HEK293 (cell line): ENCODE results near the gene RBM17.

ENCODE experiments used
- ATF2 ChIP-seq: fragments of 450-650 bp; formaldehyde crosslinking; IDR thresholded peaks from 2 replicates; pipeline ENCODE4 v1.5.1; 2016; ENCODE audit warnings: missing biosample characterization, missing genetic modification characterization, low read depth
- GLI2 ChIP-seq: fragments of 450-650 bp; formaldehyde crosslinking; IDR thresholded peaks from 2 replicates; pipeline ENCODE4; 2017; ENCODE audit warnings: missing biosample characterization, missing genetic modification characterization, low read depth, borderline replicate concordance
- MYNN ChIP-seq: fragments of 450-650 bp; formaldehyde crosslinking; IDR thresholded peaks from 2 replicates; pipeline ENCODE4 v1.5.1; 2016; ENCODE audit warnings: missing biosample characterization, missing genetic modification characterization, borderline replicate concordance
- RBAK ChIP-seq: fragments of 450-650 bp; formaldehyde crosslinking; IDR thresholded peaks from 2 replicates; pipeline ENCODE4 v1.5.1; 2016; ENCODE audit warnings: missing biosample characterization, missing genetic modification characterization
- REST ChIP-seq: fragments of 450-650 bp; formaldehyde crosslinking; IDR thresholded peaks from 2 replicates; pipeline ENCODE4 v1.5.1; 2016; ENCODE audit warnings: missing biosample characterization, missing genetic modification characterization
- ZBTB1 ChIP-seq: fragments of 450-650 bp; formaldehyde crosslinking; IDR thresholded peaks from 2 replicates; pipeline ENCODE4 v1.5.1; 2016; ENCODE audit warnings: missing biosample characterization, missing genetic modification characterization
- ZEB2 ChIP-seq: fragments of 450-650 bp; formaldehyde crosslinking; IDR thresholded peaks from 2 replicates; pipeline ENCODE4 v1.5.1; 2016; ENCODE audit warnings: missing biosample characterization, missing genetic modification characterization
- ZNF138 ChIP-seq: fragments of 450-650 bp; formaldehyde crosslinking; IDR thresholded peaks from 2 replicates; pipeline ENCODE4 v1.5.1; 2016; ENCODE audit warnings: missing biosample characterization, missing genetic modification characterization, borderline replicate concordance
- ZNF19 ChIP-seq: fragments of 450-650 bp; formaldehyde crosslinking; IDR thresholded peaks from 2 replicates; pipeline ENCODE4; 2016; ENCODE audit warnings: missing biosample characterization, missing genetic modification characterization, low read depth
- ZNF26 ChIP-seq: fragments of 450-650 bp; formaldehyde crosslinking; IDR thresholded peaks from 2 replicates; pipeline ENCODE4 v1.5.1; 2016; ENCODE audit warnings: missing biosample characterization, missing genetic modification characterization
- ZNF302 ChIP-seq: fragments of 450-650 bp; formaldehyde crosslinking; IDR thresholded peaks from 2 replicates; pipeline ENCODE4 v1.5.1; 2016; ENCODE audit warnings: missing biosample characterization, missing genetic modification characterization, low read depth
- ZNF341 ChIP-seq: fragments of 450-650 bp; formaldehyde crosslinking; IDR thresholded peaks from 2 replicates; pipeline ENCODE4; 2016; ENCODE audit warnings: low read depth, missing biosample characterization, missing genetic modification characterization
- ZNF362 ChIP-seq: fragments of 450-650 bp; formaldehyde crosslinking; IDR thresholded peaks from 2 replicates; pipeline ENCODE4 v1.5.1; 2016; ENCODE audit warnings: missing biosample characterization, missing genetic modification characterization
- ZNF449 ChIP-seq: fragments of 450-650 bp; formaldehyde crosslinking; IDR thresholded peaks from 2 replicates; pipeline ENCODE4 v1.5.1; 2017; ENCODE audit warnings: missing biosample characterization, mild to moderate bottlenecking, missing genetic modification characterization, moderate library complexity
- ZNF548 ChIP-seq: fragments of 450-650 bp; formaldehyde crosslinking; IDR thresholded peaks from 2 replicates; pipeline ENCODE4 v1.5.1; 2016; ENCODE audit warnings: missing biosample characterization, missing genetic modification characterization
- ZNF580 ChIP-seq: fragments of 450-650 bp; formaldehyde crosslinking; IDR thresholded peaks from 2 replicates; pipeline ENCODE4 v1.5.1; 2016; ENCODE audit warnings: missing biosample characterization, missing genetic modification characterization
- ZNF629 ChIP-seq: fragments of 450-650 bp; formaldehyde crosslinking; IDR thresholded peaks from 2 replicates; pipeline ENCODE4 v1.5.1; 2017; ENCODE audit warnings: missing biosample characterization, missing genetic modification characterization
- ZNF76 ChIP-seq: fragments of 450-650 bp; formaldehyde crosslinking; IDR thresholded peaks from 2 replicates; pipeline ENCODE4; 2016; ENCODE audit warnings: low read depth, missing biosample characterization, missing genetic modification characterization, borderline replicate concordance
- TF ChIP-seq, protein P1 (sequence below): fragments of 450-650 bp; formaldehyde crosslinking; IDR thresholded peaks from 2 replicates; pipeline ENCODE4 v1.5.1; 2016; ENCODE audit warnings: missing biosample characterization, missing genetic modification characterization
- TF ChIP-seq, protein P2 (sequence below): fragments of 450-650 bp; formaldehyde crosslinking; IDR thresholded peaks from 2 replicates; pipeline ENCODE4 v1.5.1; 2017; ENCODE audit warnings: missing biosample characterization, missing genetic modification characterization
- TF ChIP-seq, protein P3 (sequence below): fragments of 450-650 bp; formaldehyde crosslinking; IDR thresholded peaks from 2 replicates; pipeline ENCODE4 v1.5.1; 2016; ENCODE audit warnings: missing biosample characterization, missing genetic modification characterization

The RBM17 gene

GRCh38 chr10:6163364-6164270, 74.8 kb downstream of the RBM17 start (continued):
- TF ChIP-seq ATF2 (tag by site-specific recombination) (no peak), REST (tag by site-specific recombination) (no peak), ZNF548 (tag by site-specific recombination) (no peak), ZNF76 (tag by site-specific recombination) (peak; percentile 92), ZNF19 (tag by site-specific recombination) (no peak), GLI2 (tag by site-specific recombination) (no peak), ZNF138 (tag by site-specific recombination) (no peak), ZBTB1 (tag by site-specific recombination) (no peak), ZEB2 (tag by site-specific recombination) (peak; percentile 22), ZNF580 (tag by site-specific recombination) (0 out of 2 replicates have a peak, but pooled peaks have one; percentile 12), ZNF629 (tag by site-specific recombination) (peak; percentile 36; the same call in 1 of the 2 replicates), RBAK (tag by site-specific recombination) (no peak), ZNF449 (tag by site-specific recombination) (no peak; the same call in 1 of the 2 replicates), MYNN (no peak), ZNF302 (tag by site-specific recombination) (no peak), ZNF362 (tag by site-specific recombination) (no peak), ZNF26 (no peak), ZNF341 (tag by site-specific recombination) (peak; percentile 22; the same call in 1 of the 2 replicates)
- TF ChIP-seq, protein P1, sequence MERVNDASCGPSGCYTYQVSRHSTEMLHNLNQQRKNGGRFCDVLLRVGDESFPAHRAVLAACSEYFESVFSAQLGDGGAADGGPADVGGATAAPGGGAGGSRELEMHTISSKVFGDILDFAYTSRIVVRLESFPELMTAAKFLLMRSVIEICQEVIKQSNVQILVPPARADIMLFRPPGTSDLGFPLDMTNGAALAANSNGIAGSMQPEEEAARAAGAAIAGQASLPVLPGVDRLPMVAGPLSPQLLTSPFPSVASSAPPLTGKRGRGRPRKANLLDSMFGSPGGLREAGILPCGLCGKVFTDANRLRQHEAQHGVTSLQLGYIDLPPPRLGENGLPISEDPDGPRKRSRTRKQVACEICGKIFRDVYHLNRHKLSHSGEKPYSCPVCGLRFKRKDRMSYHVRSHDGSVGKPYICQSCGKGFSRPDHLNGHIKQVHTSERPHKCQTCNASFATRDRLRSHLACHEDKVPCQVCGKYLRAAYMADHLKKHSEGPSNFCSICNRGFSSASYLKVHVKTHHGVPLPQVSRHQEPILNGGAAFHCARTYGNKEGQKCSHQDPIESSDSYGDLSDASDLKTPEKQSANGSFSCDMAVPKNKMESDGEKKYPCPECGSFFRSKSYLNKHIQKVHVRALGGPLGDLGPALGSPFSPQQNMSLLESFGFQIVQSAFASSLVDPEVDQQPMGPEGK (tag by site-specific recombination) = peak; percentile 50; the same call in 1 of the 2 replicates
- TF ChIP-seq, protein P2, sequence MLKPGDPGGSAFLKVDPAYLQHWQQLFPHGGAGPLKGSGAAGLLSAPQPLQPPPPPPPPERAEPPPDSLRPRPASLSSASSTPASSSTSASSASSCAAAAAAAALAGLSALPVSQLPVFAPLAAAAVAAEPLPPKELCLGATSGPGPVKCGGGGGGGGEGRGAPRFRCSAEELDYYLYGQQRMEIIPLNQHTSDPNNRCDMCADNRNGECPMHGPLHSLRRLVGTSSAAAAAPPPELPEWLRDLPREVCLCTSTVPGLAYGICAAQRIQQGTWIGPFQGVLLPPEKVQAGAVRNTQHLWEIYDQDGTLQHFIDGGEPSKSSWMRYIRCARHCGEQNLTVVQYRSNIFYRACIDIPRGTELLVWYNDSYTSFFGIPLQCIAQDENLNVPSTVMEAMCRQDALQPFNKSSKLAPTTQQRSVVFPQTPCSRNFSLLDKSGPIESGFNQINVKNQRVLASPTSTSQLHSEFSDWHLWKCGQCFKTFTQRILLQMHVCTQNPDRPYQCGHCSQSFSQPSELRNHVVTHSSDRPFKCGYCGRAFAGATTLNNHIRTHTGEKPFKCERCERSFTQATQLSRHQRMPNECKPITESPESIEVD = no peak
- TF ChIP-seq, protein P3, sequence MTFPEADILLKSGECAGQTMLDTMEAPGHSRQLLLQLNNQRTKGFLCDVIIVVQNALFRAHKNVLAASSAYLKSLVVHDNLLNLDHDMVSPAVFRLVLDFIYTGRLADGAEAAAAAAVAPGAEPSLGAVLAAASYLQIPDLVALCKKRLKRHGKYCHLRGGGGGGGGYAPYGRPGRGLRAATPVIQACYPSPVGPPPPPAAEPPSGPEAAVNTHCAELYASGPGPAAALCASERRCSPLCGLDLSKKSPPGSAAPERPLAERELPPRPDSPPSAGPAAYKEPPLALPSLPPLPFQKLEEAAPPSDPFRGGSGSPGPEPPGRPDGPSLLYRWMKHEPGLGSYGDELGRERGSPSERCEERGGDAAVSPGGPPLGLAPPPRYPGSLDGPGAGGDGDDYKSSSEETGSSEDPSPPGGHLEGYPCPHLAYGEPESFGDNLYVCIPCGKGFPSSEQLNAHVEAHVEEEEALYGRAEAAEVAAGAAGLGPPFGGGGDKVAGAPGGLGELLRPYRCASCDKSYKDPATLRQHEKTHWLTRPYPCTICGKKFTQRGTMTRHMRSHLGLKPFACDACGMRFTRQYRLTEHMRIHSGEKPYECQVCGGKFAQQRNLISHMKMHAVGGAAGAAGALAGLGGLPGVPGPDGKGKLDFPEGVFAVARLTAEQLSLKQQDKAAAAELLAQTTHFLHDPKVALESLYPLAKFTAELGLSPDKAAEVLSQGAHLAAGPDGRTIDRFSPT (tag by site-specific recombination) = 0 out of 2 replicates have a peak, but pooled peaks have one; percentile 20
